MM.1S (cell line): ENCODE results near the gene NDFIP1.

Source experiments
- DNase-seq: peaks from one replicate; pipeline ENCODE4 v3.0.0-alpha.2; 2015
- H2AFZ ChIP-seq: fragments of 300-600 bp; sonication (generic); 2 replicates; pipeline ENCODE4 v1.6.0; 2016; ENCODE audit warnings: antibody characterized with exemption, low read length
- H3F3A ChIP-seq: fragments of 300-600 bp; sonication (generic); 2 replicates; pipeline ENCODE4 v1.6.1; 2016; ENCODE audit warnings: mild to moderate bottlenecking, antibody characterized with exemption, low read length, moderate library complexity, mixed read lengths; ENCODE audit not compliant: insufficient read depth
- H3K27ac ChIP-seq: fragments of 300-600 bp; sonication (generic); 2 replicates; pipeline ENCODE4 v1.5.1; 2016; ENCODE audit warnings: mild to moderate bottlenecking, low read length
- H3K27me3 ChIP-seq: fragments of 300-600 bp; sonication (generic); replicated peaks from 2 replicates; pipeline ENCODE4 v1.6.0; 2016; ENCODE audit warnings: low read length; ENCODE audit not compliant: insufficient read depth
- H3K36me3 ChIP-seq: fragments of 300-600 bp; sonication (generic); replicated peaks from 2 replicates; pipeline ENCODE4 v1.6.1; 2016; ENCODE audit warnings: mild to moderate bottlenecking, low read length, mixed read lengths; ENCODE audit not compliant: insufficient read depth
- H3K4me1 ChIP-seq: fragments of 300-600 bp; sonication (generic); 2 replicates; pipeline ENCODE4 v1.6.1; 2016; ENCODE audit warnings: low read length, mixed read lengths
- H3K4me2 ChIP-seq: fragments of 300-600 bp; sonication (generic); 2 replicates; pipeline ENCODE4 v1.6.0; 2016; ENCODE audit warnings: low read depth, low read length
- H3K4me3 ChIP-seq: fragments of 300-600 bp; sonication (generic); 2 replicates; pipeline ENCODE4 v1.5.1; 2016; ENCODE audit warnings: low read length, mixed read lengths
- H3K79me2 ChIP-seq: fragments of 300-600 bp; sonication (generic); 2 replicates; pipeline ENCODE4 v1.6.1; 2016; ENCODE audit warnings: mixed run types, low read length, mixed read lengths
- H3K9ac ChIP-seq: fragments of 300-600 bp; sonication (generic); 2 replicates; pipeline ENCODE4 v1.6.1; 2016; ENCODE audit warnings: low read length, mixed read lengths
- H3K9me2 ChIP-seq: fragments of 300-600 bp; sonication (generic); replicated peaks from 2 replicates; pipeline ENCODE4 v1.6.1; 2016; ENCODE audit warnings: mild to moderate bottlenecking, low read length, mixed read lengths; ENCODE audit not compliant: insufficient read depth
- H3K9me3 ChIP-seq: fragments of 300-600 bp; sonication (generic); replicated peaks from 2 replicates; pipeline ENCODE4 v1.6.1; 2016; ENCODE audit warnings: mild to moderate bottlenecking, low read length, mixed read lengths; ENCODE audit not compliant: insufficient read depth
- H4K20me1 ChIP-seq: fragments of 300-600 bp; sonication (generic); 2 replicates; pipeline ENCODE4 v1.6.1; 2016; ENCODE audit warnings: mild to moderate bottlenecking, low read length, moderate library complexity, mixed read lengths; ENCODE audit not compliant: insufficient read depth
- CTCF ChIP-seq: fragments of 300-600 bp; sonication (generic); IDR thresholded peaks from 2 replicates; pipeline ENCODE4 v1.5.1; 2016; ENCODE audit warnings: antibody characterized with exemption, low read length, mixed read lengths
- EZH2 ChIP-seq: fragments of 300-600 bp; sonication (generic); optimal IDR thresholded peaks from 2 replicates; pipeline ENCODE3; 2017; ENCODE audit warnings: low read depth, mild to moderate bottlenecking, antibody characterized with exemption, low read length, mixed read lengths
- EZH2phosphoT487 ChIP-seq: fragments of 300-600 bp; sonication (generic); IDR thresholded peaks from 2 replicates; pipeline ENCODE4 v1.6.1; 2018; ENCODE audit warnings: antibody characterized with exemption, low read length

NDFIP1 gene

GRCh38 chr5:142098931-142099330 lies 9.6 kb upstream of the NDFIP1 start:
- Histone ChIP-seq H3K4me3 (no peak overlapping the region), H3K4me1 (no peaks in the 10 kb centered on the region), H3K9me2 (no peaks in the 10 kb centered on the region), H3K4me2 (no peak overlapping the region), H3K9ac (no peak overlapping the region), H3K27ac (no peak overlapping the region), H3F3A (no peaks in the 10 kb centered on the region), H3K79me2 (no peaks in the 10 kb centered on the region), H3K36me3 (no peaks in the 10 kb centered on the region), H4K20me1 (no peaks in the 10 kb centered on the region), H2AFZ (no peak overlapping the region), H3K27me3 (no peaks in the 10 kb centered on the region), H3K9me3 (no peaks in the 10 kb centered on the region)
- DNase-seq: no peak
- no peak for TF ChIP-seq EZH2
- no peak for TF ChIP-seq EZH2phosphoT487
- no peak for TF ChIP-seq CTCF

GRCh38 chr5:142100307-142100706 lies 8.3 kb upstream of the NDFIP1 start:
- Histone ChIP-seq H3K27ac (no peak overlapping the region), H3K4me2 (no peak overlapping the region), H3K27me3 (no peaks in the 10 kb centered on the region), H3F3A (0 out of 2 replicates have a peak, but pooled peaks cover 4% of the 10 kb centered on the region), H3K4me3 (no peak overlapping the region), H3K9me3 (no peaks in the 10 kb centered on the region), H4K20me1 (no peaks in the 10 kb centered on the region), H2AFZ (no peak overlapping the region), H3K79me2 (no peaks in the 10 kb centered on the region), H3K36me3 (no peaks in the 10 kb centered on the region), H3K4me1 (peaks cover 6% of the 10 kb centered on the region; the same call in 1 of the 2 replicates), H3K9me2 (no peaks in the 10 kb centered on the region), H3K9ac (no peak overlapping the region)
- no peak for DNase-seq
- TF ChIP-seq EZH2 (no peak), CTCF (no peak), EZH2phosphoT487 (no peak)

GRCh38 chr5:142102980-142103740 lies 5.4 kb upstream of the NDFIP1 start:
- Histone ChIP-seq H3K4me2 (no peak overlapping the region), H3K9ac (no peak overlapping the region), H3K4me1 (peaks cover 8% of the 10 kb centered on the region; the same call in 1 of the 2 replicates), H3K79me2 (no peaks in the 10 kb centered on the region), H4K20me1 (no peaks in the 10 kb centered on the region), H3K9me3 (no peaks in the 10 kb centered on the region), H3K4me3 (no peak overlapping the region), H3K27me3 (no peaks in the 10 kb centered on the region), H2AFZ (no peak overlapping the region), H3K9me2 (no peaks in the 10 kb centered on the region), H3K27ac (no peak overlapping the region), H3F3A (0 out of 2 replicates have a peak, but pooled peaks cover 4% of the 10 kb centered on the region), H3K36me3 (no peaks in the 10 kb centered on the region)
- DNase-seq: no peak
- TF ChIP-seq EZH2phosphoT487 (no peak), CTCF (no peak), EZH2 (no peak)
